Measurements from ENCODE around the gene CACNG5.

Gene CACNG5

GRCh38 chr17:66906321-66907278 is 71.7 kb downstream of the CACNG5 start (continued):
- TF ChIP-seq ZNF518A (tag by site-specific recombination; conservative IDR thresholded peaks at IDR 0.05; ENCODE audit: low read depth) (peak; percentile 50), ZNF792 (tag by site-specific recombination; IDR thresholded peaks at IDR 0.05) (no peak), ELK4 (IDR thresholded peaks at IDR 0.05; ENCODE audit: borderline replicate concordance, low read depth, low read length) (no peak), ZNF544 (tag by site-specific recombination; IDR thresholded peaks at IDR 0.05) (no peak), TRIM28 (IDR thresholded peaks at IDR 0.05; ENCODE audit: borderline replicate concordance, low read length) (no peak)
- TF ChIP-seq, protein P1, sequence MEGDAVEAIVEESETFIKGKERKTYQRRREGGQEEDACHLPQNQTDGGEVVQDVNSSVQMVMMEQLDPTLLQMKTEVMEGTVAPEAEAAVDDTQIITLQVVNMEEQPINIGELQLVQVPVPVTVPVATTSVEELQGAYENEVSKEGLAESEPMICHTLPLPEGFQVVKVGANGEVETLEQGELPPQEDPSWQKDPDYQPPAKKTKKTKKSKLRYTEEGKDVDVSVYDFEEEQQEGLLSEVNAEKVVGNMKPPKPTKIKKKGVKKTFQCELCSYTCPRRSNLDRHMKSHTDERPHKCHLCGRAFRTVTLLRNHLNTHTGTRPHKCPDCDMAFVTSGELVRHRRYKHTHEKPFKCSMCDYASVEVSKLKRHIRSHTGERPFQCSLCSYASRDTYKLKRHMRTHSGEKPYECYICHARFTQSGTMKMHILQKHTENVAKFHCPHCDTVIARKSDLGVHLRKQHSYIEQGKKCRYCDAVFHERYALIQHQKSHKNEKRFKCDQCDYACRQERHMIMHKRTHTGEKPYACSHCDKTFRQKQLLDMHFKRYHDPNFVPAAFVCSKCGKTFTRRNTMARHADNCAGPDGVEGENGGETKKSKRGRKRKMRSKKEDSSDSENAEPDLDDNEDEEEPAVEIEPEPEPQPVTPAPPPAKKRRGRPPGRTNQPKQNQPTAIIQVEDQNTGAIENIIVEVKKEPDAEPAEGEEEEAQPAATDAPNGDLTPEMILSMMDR (tag by site-specific recombination; IDR thresholded peaks at IDR 0.05), result peak; percentile 79
- TF ChIP-seq, protein P2, sequence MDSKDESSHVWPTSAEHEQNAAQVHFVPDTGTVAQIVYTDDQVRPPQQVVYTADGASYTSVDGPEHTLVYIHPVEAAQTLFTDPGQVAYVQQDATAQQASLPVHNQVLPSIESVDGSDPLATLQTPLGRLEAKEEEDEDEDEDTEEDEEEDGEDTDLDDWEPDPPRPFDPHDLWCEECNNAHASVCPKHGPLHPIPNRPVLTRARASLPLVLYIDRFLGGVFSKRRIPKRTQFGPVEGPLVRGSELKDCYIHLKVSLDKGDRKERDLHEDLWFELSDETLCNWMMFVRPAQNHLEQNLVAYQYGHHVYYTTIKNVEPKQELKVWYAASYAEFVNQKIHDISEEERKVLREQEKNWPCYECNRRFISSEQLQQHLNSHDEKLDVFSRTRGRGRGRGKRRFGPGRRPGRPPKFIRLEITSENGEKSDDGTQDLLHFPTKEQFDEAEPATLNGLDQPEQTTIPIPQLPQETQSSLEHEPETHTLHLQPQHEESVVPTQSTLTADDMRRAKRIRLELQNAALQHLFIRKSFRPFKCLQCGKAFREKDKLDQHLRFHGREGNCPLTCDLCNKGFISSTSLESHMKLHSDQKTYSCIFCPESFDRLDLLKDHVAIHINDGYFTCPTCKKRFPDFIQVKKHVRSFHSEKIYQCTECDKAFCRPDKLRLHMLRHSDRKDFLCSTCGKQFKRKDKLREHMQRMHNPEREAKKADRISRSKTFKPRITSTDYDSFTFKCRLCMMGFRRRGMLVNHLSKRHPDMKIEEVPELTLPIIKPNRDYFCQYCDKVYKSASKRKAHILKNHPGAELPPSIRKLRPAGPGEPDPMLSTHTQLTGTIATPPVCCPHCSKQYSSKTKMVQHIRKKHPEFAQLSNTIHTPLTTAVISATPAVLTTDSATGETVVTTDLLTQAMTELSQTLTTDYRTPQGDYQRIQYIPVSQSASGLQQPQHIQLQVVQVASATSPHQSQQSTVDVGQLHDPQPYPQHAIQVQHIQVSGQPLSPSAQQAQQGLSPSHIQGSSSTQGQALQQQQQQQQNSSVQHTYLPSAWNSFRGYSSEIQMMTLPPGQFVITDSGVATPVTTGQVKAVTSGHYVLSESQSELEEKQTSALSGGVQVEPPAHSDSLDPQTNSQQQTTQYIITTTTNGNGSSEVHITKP (tag by site-specific recombination; IDR thresholded peaks at IDR 0.05), result no peak

GRCh38 chr17:66909804-66910373 is 75.0 kb downstream of the CACNG5 start:
- Histone ChIP-seq H3K27ac (ENCODE audit: extremely low read depth, low read depth, low read length) (no peak overlapping the region), H3K4me3 (ENCODE audit: low read depth, low read length) (no peak overlapping the region), H3K4me1 (ENCODE audit: control insufficient read depth, insufficient read depth, low read length) (no peaks in the 10 kb centered on the region; the same call in 1 of the 2 replicates), H3K36me3 (ENCODE audit: control insufficient read depth in 2 of 2, insufficient read depth in 1 of 2, low read length in 2 of 2) (no peaks in the 10 kb centered on the region), H3K9me3 (ENCODE audit: control insufficient read depth, insufficient read depth, low read depth, low read length) (no peaks in the 10 kb centered on the region)
- POLR2A ChIA-PET, result no interaction called here
- CTCF ChIA-PET, result interaction anchor here (0.7 to 2.6 kb wide), 6 partner anchors 12 to 1615 kb away, joined by 3 to 12 read pairs (median 6); no protein-coding TSS in a partner anchor
- TF ChIP-seq ZNF670 (tag by site-specific recombination; IDR thresholded peaks at IDR 0.05; ENCODE audit: low read depth) (no peak), ZNF704 (tag by site-specific recombination; IDR thresholded peaks at IDR 0.05) (no peak), ZNF600 (tag by site-specific recombination; IDR thresholded peaks at IDR 0.05) (no peak), ZNF174 (tag by site-specific recombination; IDR thresholded peaks at IDR 0.05) (no peak), ZNF707 (tag by site-specific recombination; IDR thresholded peaks at IDR 0.05) (no peak), ZNF366 (tag by site-specific recombination; conservative IDR thresholded peaks at IDR 0.05) (no peak)
- TF ChIP-seq, protein P3, sequence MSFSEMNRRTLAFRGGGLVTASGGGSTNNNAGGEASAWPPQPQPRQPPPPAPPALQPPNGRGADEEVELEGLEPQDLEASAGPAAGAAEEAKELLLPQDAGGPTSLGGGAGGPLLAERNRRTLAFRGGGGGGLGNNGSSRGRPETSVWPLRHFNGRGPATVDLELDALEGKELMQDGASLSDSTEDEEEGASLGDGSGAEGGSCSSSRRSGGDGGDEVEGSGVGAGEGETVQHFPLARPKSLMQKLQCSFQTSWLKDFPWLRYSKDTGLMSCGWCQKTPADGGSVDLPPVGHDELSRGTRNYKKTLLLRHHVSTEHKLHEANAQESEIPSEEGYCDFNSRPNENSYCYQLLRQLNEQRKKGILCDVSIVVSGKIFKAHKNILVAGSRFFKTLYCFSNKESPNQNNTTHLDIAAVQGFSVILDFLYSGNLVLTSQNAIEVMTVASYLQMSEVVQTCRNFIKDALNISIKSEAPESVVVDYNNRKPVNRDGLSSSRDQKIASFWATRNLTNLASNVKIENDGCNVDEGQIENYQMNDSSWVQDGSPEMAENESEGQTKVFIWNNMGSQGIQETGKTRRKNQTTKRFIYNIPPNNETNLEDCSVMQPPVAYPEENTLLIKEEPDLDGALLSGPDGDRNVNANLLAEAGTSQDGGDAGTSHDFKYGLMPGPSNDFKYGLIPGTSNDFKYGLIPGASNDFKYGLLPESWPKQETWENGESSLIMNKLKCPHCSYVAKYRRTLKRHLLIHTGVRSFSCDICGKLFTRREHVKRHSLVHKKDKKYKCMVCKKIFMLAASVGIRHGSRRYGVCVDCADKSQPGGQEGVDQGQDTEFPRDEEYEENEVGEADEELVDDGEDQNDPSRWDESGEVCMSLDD (tag by site-specific recombination; IDR thresholded peaks at IDR 0.05), result no peak
